ENCODE results near the gene SIGLEC6. TPM values are rescaled to one million over a fixed set of nuclear protein-coding genes. Genes with fewer than 3 reads are reported as not detected.

The SIGLEC6 gene
- total RNA-seq, 4 donors from 2014 or later = 0.29 to 7.2 (median 0.77) TPM

DNA sequence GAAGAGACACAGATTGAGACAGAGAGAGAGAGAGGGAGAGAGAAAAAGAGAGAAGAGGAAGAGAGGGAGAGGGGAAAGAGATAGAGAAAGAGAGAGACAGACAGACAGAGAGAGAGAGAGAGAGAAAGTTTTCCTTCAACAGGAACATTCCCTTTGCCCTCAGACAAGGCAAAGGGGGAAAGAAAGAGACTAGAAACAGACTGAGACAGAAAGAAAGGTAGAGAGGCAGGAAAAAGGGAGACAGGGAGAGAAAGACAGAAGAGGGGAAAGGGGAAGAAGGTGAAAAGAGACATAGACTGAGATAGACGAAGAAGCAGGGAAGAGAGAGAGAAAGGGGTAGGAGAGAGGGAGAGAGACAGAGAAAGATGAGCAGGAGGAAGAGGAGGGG is 21.1 kb upstream of the SIGLEC6 start:
- DNase-seq = no peak
- H3K36me3 ChIP-seq = no peaks in the 10 kb centered on the region
- intact Hi-C loops (cut with DNase I; ENCODE audit: low total_unique reads) = no loop called here
- no peaks in the 10 kb centered on the region for H3K27me3 ChIP-seq
- no peak overlapping the region for H3K27ac ChIP-seq
- H3K4me3 ChIP-seq = no peak overlapping the region
- H3K9me3 ChIP-seq = no peaks in the 10 kb centered on the region
- no peaks in the 10 kb centered on the region for H3K4me1 ChIP-seq
- TF ChIP-seq, protein P1, sequence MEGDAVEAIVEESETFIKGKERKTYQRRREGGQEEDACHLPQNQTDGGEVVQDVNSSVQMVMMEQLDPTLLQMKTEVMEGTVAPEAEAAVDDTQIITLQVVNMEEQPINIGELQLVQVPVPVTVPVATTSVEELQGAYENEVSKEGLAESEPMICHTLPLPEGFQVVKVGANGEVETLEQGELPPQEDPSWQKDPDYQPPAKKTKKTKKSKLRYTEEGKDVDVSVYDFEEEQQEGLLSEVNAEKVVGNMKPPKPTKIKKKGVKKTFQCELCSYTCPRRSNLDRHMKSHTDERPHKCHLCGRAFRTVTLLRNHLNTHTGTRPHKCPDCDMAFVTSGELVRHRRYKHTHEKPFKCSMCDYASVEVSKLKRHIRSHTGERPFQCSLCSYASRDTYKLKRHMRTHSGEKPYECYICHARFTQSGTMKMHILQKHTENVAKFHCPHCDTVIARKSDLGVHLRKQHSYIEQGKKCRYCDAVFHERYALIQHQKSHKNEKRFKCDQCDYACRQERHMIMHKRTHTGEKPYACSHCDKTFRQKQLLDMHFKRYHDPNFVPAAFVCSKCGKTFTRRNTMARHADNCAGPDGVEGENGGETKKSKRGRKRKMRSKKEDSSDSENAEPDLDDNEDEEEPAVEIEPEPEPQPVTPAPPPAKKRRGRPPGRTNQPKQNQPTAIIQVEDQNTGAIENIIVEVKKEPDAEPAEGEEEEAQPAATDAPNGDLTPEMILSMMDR (IDR thresholded peaks at IDR 0.05) = no peak
- TF ChIP-seq POLR2A (IDR thresholded peaks at IDR 0.05) = no peak

- Histone ChIP-seq H3K27ac (no peak overlapping the region), H3K4me1 (no peaks in the 10 kb centered on the region), H3K4me3 (no peak overlapping the region), H3K27me3 (no peaks in the 10 kb centered on the region), H3K36me3 (no peaks in the 10 kb centered on the region), H3K9me3 (no peaks in the 10 kb centered on the region)
- intact Hi-C loops (cut with DNase I; ENCODE audit: low total_unique reads) = no loop called here
- TF ChIP-seq POLR2A (IDR thresholded peaks at IDR 0.05) = no peak
- TF ChIP-seq, protein P1 (IDR thresholded peaks at IDR 0.05) = no peak
- DNase-seq = no peak
These were observed 20.4 kb upstream of the SIGLEC6 start for GRCh38 chr19:51551673-51552432.

- intact Hi-C loops (cut with DNase I; ENCODE audit: low total_unique reads) = no loop called here
- no peak overlapping the region for H3K27ac ChIP-seq
- H3K4me3 ChIP-seq = no peak overlapping the region
- no peaks in the 10 kb centered on the region for H3K4me1 ChIP-seq
- no peak for DNase-seq
- no peak for TF ChIP-seq POLR2A (IDR thresholded peaks at IDR 0.05)
- TF ChIP-seq, protein P1 (IDR thresholded peaks at IDR 0.05) = no peak
- no peaks in the 10 kb centered on the region for H3K27me3 ChIP-seq
- H3K36me3 ChIP-seq = no peaks in the 10 kb centered on the region
- no peaks in the 10 kb centered on the region for H3K9me3 ChIP-seq
These were observed 19.6 kb upstream of the SIGLEC6 start for GRCh38 chr19:51550848-51551672.

- TF ChIP-seq, protein P1 (IDR thresholded peaks at IDR 0.05) = no peak
- no peak for TF ChIP-seq POLR2A (IDR thresholded peaks at IDR 0.05)
These were observed 18.3 kb upstream of the SIGLEC6 start for GRCh38 chr19:51549533-51550324.

More at GRCh38 chr19:51549533-51550324, 18.3 kb upstream of the SIGLEC6 start:
- Histone ChIP-seq H3K4me3 (no peak overlapping the region), H3K4me1 (no peaks in the 10 kb centered on the region), H3K27me3 (no peaks in the 10 kb centered on the region), H3K36me3 (no peaks in the 10 kb centered on the region), H3K9me3 (no peaks in the 10 kb centered on the region), H3K27ac (no peak overlapping the region)
- intact Hi-C loops (cut with DNase I; ENCODE audit: low total_unique reads) = no loop called here
- no peak for DNase-seq

Measured in uterus (tissue), 4 donors.